Measurements from ENCODE around the gene TENM3. TPM values are rescaled to one million over a fixed set of nuclear protein-coding genes. Genes with fewer than 3 reads are reported as not detected.

The TENM3 gene
- total and polyA plus RNA-seq, 2 experiments from 2014 or later: 16.1 to 70.9 TPM

GRCh38 chr4:182215148-182215547 is 28.1 kb upstream of the TENM3 start:
- Histone ChIP-seq H3K36me3 (replicated peaks; ENCODE audit: insufficient read depth, low read depth) (no peaks in the 10 kb centered on the region), H4K20me1 (ENCODE audit: insufficient read depth, poor library complexity, severe bottlenecking) (no peaks in the 10 kb centered on the region), H3K79me2 (no peaks in the 10 kb centered on the region), H3K4me1 (ENCODE audit: insufficient read depth) (peaks cover 8% of the 10 kb centered on the region), H3K9me3 (ENCODE audit: low read depth) (no peaks in the 10 kb centered on the region), H3K27me3 (no peaks in the 10 kb centered on the region), H3K9me2 (replicated peaks; ENCODE audit: insufficient read depth) (no peaks in the 10 kb centered on the region), H2AFZ (no peak overlapping the region), H3K27ac (no peak overlapping the region), H3K4me3 (no peak overlapping the region), H3K4me2 (no peak overlapping the region)
- WGBS (ENCODE audit: low lambda C conversion rate, missing lambda C conversion rate): 75% methylated on average over 3 of the region's 3 CpGs
- TF ChIP-seq EZH2 (IDR thresholded peaks at IDR 0.05; ENCODE audit: borderline replicate concordance) (no peak), EZH2phosphoT487 (IDR thresholded peaks at IDR 0.05; ENCODE audit: low read depth, severe bottlenecking, unreplicated experiment) (no peak), CTCF (IDR thresholded peaks at IDR 0.05; ENCODE audit: poor library complexity) (no peak)
- no peak for DNase-seq (ENCODE audit: low spot score)

- Histone ChIP-seq H3K36me3 (replicated peaks; ENCODE audit: insufficient read depth, low read depth) (no peaks in the 10 kb centered on the region), H3K27me3 (no peaks in the 10 kb centered on the region), H3K79me2 (no peaks in the 10 kb centered on the region), H3K4me1 (ENCODE audit: insufficient read depth) (peaks cover 8% of the 10 kb centered on the region), H3K4me3 (no peak overlapping the region), H2AFZ (no peak overlapping the region), H3K9me3 (ENCODE audit: low read depth) (no peaks in the 10 kb centered on the region), H3K27ac (no peak overlapping the region), H4K20me1 (ENCODE audit: insufficient read depth, poor library complexity, severe bottlenecking) (no peaks in the 10 kb centered on the region), H3K4me2 (no peak overlapping the region), H3K9me2 (replicated peaks; ENCODE audit: insufficient read depth) (no peaks in the 10 kb centered on the region)
- TF ChIP-seq EZH2 (IDR thresholded peaks at IDR 0.05; ENCODE audit: borderline replicate concordance): no peak
- no peak for TF ChIP-seq CTCF (IDR thresholded peaks at IDR 0.05; ENCODE audit: poor library complexity)
- no peak for TF ChIP-seq EZH2phosphoT487 (IDR thresholded peaks at IDR 0.05; ENCODE audit: low read depth, severe bottlenecking, unreplicated experiment)
- DNase-seq (ENCODE audit: low spot score): no peak
- whole genome bisulfite sequencing (ENCODE audit: low lambda C conversion rate, missing lambda C conversion rate): 90% methylated on average over 5 of the region's 5 CpGs
Measured at GRCh38 chr4:182216005-182216404, 27.2 kb upstream of the TENM3 start.

GRCh38 chr4:182219411-182220056 is 23.7 kb upstream of the TENM3 start:
- Histone ChIP-seq H3K79me2 (no peaks in the 10 kb centered on the region), H3K4me3 (no peak overlapping the region), H3K9me2 (replicated peaks; ENCODE audit: insufficient read depth) (no peaks in the 10 kb centered on the region), H3K4me2 (no peak overlapping the region), H3K27me3 (no peaks in the 10 kb centered on the region), H2AFZ (no peak overlapping the region), H4K20me1 (ENCODE audit: insufficient read depth, poor library complexity, severe bottlenecking) (no peaks in the 10 kb centered on the region), H3K36me3 (replicated peaks; ENCODE audit: insufficient read depth, low read depth) (no peaks in the 10 kb centered on the region), H3K27ac (no peak overlapping the region), H3K9me3 (ENCODE audit: low read depth) (no peaks in the 10 kb centered on the region), H3K4me1 (ENCODE audit: insufficient read depth) (no peaks in the 10 kb centered on the region)
- 81% methylated on average over 6 of the region's 6 CpGs for WGBS (ENCODE audit: low lambda C conversion rate, missing lambda C conversion rate)
- TF ChIP-seq CTCF (IDR thresholded peaks at IDR 0.05; ENCODE audit: poor library complexity): no peak
- TF ChIP-seq EZH2phosphoT487 (IDR thresholded peaks at IDR 0.05; ENCODE audit: low read depth, severe bottlenecking, unreplicated experiment): no peak
- TF ChIP-seq EZH2 (IDR thresholded peaks at IDR 0.05; ENCODE audit: borderline replicate concordance): no peak
- no peak for DNase-seq (ENCODE audit: low spot score)

Measured in hepatocyte (in vitro differentiated cells).